Osteocyte (in vitro differentiated cells): ENCODE results near the gene PCNX1. TPM values are rescaled to one million over a fixed set of nuclear protein-coding genes. Genes with fewer than 3 reads are reported as not detected.

ENCODE experiments used
- DNase-seq: peaks from one replicate; pipeline ENCODE4 v3.0.0; 2021; ENCODE audit warnings: mixed read lengths; ENCODE audit not compliant: unreplicated experiment; ENCODE audit errors: extremely low spot score
- H3K27ac Mint-ChIP-seq: one replicate; pipeline ENCODE4 v1.8.0; 2021; ENCODE audit warnings: mild to moderate bottlenecking, mixed read lengths; ENCODE audit not compliant: unreplicated experiment
- H3K27me3 Mint-ChIP-seq: one replicate; pipeline ENCODE4 v1.8.0; 2021; ENCODE audit warnings: mixed read lengths; ENCODE audit not compliant: unreplicated experiment
- H3K36me3 Mint-ChIP-seq: one replicate; pipeline ENCODE4 v1.8.0; 2021; ENCODE audit warnings: mixed read lengths; ENCODE audit not compliant: unreplicated experiment
- H3K4me1 Mint-ChIP-seq: one replicate; pipeline ENCODE4 v1.8.0; 2021; ENCODE audit warnings: mixed read lengths; ENCODE audit not compliant: unreplicated experiment
- H3K4me3 Mint-ChIP-seq: one replicate; pipeline ENCODE4 v1.8.0; 2021; ENCODE audit warnings: mild to moderate bottlenecking, moderate library complexity, mixed read lengths; ENCODE audit not compliant: unreplicated experiment
- H3K9me3 Mint-ChIP-seq: one replicate; pipeline ENCODE4 v1.8.0; 2021; ENCODE audit warnings: mixed read lengths; ENCODE audit not compliant: unreplicated experiment
- CTCF ChIP-seq: fragments of 200-600 bp; sonication (generic); IDR thresholded peaks from 2 replicates; pipeline ENCODE4 v1.5.0; 2021; ENCODE audit warnings: antibody characterized with exemption, mild to moderate bottlenecking, moderate library complexity
- total RNA-seq: library from RNA; stranded (reverse); gene quantifications from 2 replicates; pipeline ENCODE4 v1.2.1, GENCODE V29; 2021

The PCNX1 gene
- total RNA-seq, 1 donor from 2014 or later, result 72.2 TPM

GRCh38 chr14:71137536-71138447 lies 230.5 kb downstream of the PCNX1 start:
- no peak overlapping the region for H3K4me3 Mint-ChIP-seq
- no peak overlapping the region for H3K27ac Mint-ChIP-seq
- peaks cover 14% of the 10 kb centered on the region for H3K9me3 Mint-ChIP-seq
- H3K27me3 Mint-ChIP-seq, result no peaks in the 10 kb centered on the region
- no peak for TF ChIP-seq CTCF
- H3K36me3 Mint-ChIP-seq, result no peaks in the 10 kb centered on the region
- no peaks in the 10 kb centered on the region for H3K4me1 Mint-ChIP-seq
- DNase-seq, result peak; percentile 68

DNA sequence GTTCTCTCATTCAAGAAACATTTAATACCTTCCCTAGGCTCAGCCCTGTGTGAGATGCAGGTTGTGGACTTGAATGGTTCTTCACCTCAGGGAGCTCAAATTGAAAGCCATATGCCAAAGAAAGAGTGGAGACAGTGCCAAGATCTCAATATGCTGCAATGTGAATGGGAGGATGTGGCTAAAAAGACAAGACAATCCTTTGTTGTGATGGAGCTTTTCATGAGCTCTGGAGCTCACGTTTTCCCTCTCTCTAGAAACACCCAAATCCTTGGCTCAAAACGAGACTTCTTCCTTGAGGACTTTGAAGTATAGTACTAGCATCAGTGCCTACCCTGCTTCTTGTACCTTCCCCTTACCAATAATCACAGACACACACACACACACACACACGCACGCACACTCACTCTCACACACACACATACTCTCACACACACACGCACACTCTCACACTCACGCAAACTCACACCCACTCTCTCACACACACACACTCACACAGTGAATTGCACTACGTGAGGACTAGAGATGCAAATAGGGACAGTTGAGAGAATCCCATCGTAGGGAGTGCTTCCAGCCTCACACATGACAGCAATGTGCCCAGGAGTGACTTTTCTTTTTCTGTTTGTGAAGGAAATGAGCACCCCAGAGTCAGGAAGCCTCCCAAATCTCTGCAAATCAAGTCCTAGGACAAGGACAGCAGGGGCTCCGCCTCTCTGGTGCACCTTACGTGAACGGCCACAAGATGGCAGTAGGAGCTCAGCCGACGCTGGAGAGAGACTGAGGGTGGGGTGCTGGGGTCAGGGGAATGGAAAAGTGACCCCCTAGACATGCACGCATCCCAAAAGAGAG lies 231.4 kb downstream of the PCNX1 start:
- Mint-ChIP-seq H3K27ac (no peak overlapping the region), H3K36me3 (no peaks in the 10 kb centered on the region), H3K4me1 (peaks cover 5% of the 10 kb centered on the region), H3K9me3 (peaks cover 14% of the 10 kb centered on the region), H3K27me3 (no peaks in the 10 kb centered on the region), H3K4me3 (no peak overlapping the region)
- peak; percentile 98 for TF ChIP-seq CTCF
- DNase-seq, result no peak

GRCh38 chr14:71139294-71139946 lies 232.2 kb downstream of the PCNX1 start:
- H3K9me3 Mint-ChIP-seq, result peaks cover 14% of the 10 kb centered on the region
- no peak overlapping the region for H3K27ac Mint-ChIP-seq
- H3K36me3 Mint-ChIP-seq, result no peaks in the 10 kb centered on the region
- peaks cover 5% of the 10 kb centered on the region for H3K4me1 Mint-ChIP-seq
- H3K4me3 Mint-ChIP-seq, result no peak overlapping the region
- no peaks in the 10 kb centered on the region for H3K27me3 Mint-ChIP-seq
- no peak for DNase-seq
- TF ChIP-seq CTCF, result no peak

- Mint-ChIP-seq H3K27me3 (no peaks in the 10 kb centered on the region), H3K27ac (no peak overlapping the region)
- no peak for TF ChIP-seq CTCF
Observed at GRCh38 chr14:71140157-71140556, 232.9 kb downstream of the PCNX1 start.

More at GRCh38 chr14:71140157-71140556, 232.9 kb downstream of the PCNX1 start:
- Mint-ChIP-seq H3K4me3 (no peak overlapping the region), H3K36me3 (no peaks in the 10 kb centered on the region), H3K4me1 (peaks cover 5% of the 10 kb centered on the region), H3K9me3 (peaks cover 14% of the 10 kb centered on the region)
- DNase-seq, result no peak
